Measurements from ENCODE around the gene COX18.

COX18 gene

GRCh38 chr4:73055241-73055897 lies 14.1 kb downstream of the COX18 start:
- FAIRE-seq (peak; percentile 46), DNase-seq (ENCODE audit: extremely low spot score, insufficient read length, low read depth) (no peak)

- FAIRE-seq = no peak
- no peak for DNase-seq (ENCODE audit: extremely low spot score, insufficient read length, low read depth)
Observed at GRCh38 chr4:73053974-73054480, 15.5 kb downstream of the COX18 start.

GRCh38 chr4:73053076-73053475 lies 16.4 kb downstream of the COX18 start:
- FAIRE-seq (no peak), DNase-seq (ENCODE audit: extremely low spot score, insufficient read length, low read depth) (no peak)

GRCh38 chr4:73051625-73052024 lies 17.9 kb downstream of the COX18 start:
- DNase-seq (ENCODE audit: extremely low spot score, insufficient read length, low read depth) = no peak
- no peak for FAIRE-seq

GRCh38 chr4:73045879-73046278 lies 23.6 kb downstream of the COX18 start:
- no peak for DNase-seq (ENCODE audit: extremely low spot score, insufficient read length, low read depth)
- no peak for FAIRE-seq

GRCh38 chr4:73037057-73037456 lies 32.5 kb downstream of the COX18 start:
- DNase-seq (ENCODE audit: extremely low spot score, insufficient read length, low read depth) = no peak
- FAIRE-seq = no peak

- FAIRE-seq (peak; percentile 5), DNase-seq (ENCODE audit: extremely low spot score, insufficient read length, low read depth) (no peak)
Observed at GRCh38 chr4:73036123-73036522, 33.4 kb downstream of the COX18 start.

- DNase-seq (ENCODE audit: extremely low spot score, insufficient read length, low read depth) (no peak), FAIRE-seq (no peak)
Observed at GRCh38 chr4:73034896-73035295, 34.6 kb downstream of the COX18 start.

- DNase-seq (ENCODE audit: extremely low spot score, insufficient read length, low read depth) (no peak), FAIRE-seq (no peak)
Observed at GRCh38 chr4:73028621-73029020, 40.9 kb downstream of the COX18 start.

GRCh38 chr4:73021634-73022033 lies 47.9 kb downstream of the COX18 start:
- no peak for FAIRE-seq
- DNase-seq (ENCODE audit: extremely low spot score, insufficient read length, low read depth) = peak; percentile 9

GRCh38 chr4:73019462-73020047 lies 50.0 kb downstream of the COX18 start:
- peak; percentile 78 for FAIRE-seq
- no peak for DNase-seq (ENCODE audit: extremely low spot score, insufficient read length, low read depth)

GRCh38 chr4:73018595-73018994 lies 50.9 kb downstream of the COX18 start:
- DNase-seq (ENCODE audit: extremely low spot score, insufficient read length, low read depth) (no peak), FAIRE-seq (no peak)

GRCh38 chr4:73013310-73013709 lies 56.2 kb downstream of the COX18 start:
- FAIRE-seq (no peak), DNase-seq (ENCODE audit: extremely low spot score, insufficient read length, low read depth) (no peak)

GRCh38 chr4:73012673-73013072 lies 56.8 kb downstream of the COX18 start:
- DNase-seq (ENCODE audit: extremely low spot score, insufficient read length, low read depth) (no peak), FAIRE-seq (no peak)

- DNase-seq (ENCODE audit: extremely low spot score, insufficient read length, low read depth) = no peak
- FAIRE-seq = no peak
Observed at GRCh38 chr4:73011629-73011985, 57.9 kb downstream of the COX18 start.

- no peak for FAIRE-seq
- no peak for DNase-seq (ENCODE audit: extremely low spot score, insufficient read length, low read depth)
Observed at GRCh38 chr4:73010789-73011628, 58.5 kb downstream of the COX18 start.

GRCh38 chr4:73007526-73008100 lies 61.9 kb downstream of the COX18 start:
- no peak for DNase-seq (ENCODE audit: extremely low spot score, insufficient read length, low read depth)
- FAIRE-seq = no peak

GRCh38 chr4:73006286-73006990 lies 63.1 kb downstream of the COX18 start:
- DNase-seq (ENCODE audit: extremely low spot score, insufficient read length, low read depth) (no peak), FAIRE-seq (peak; percentile 39)

GRCh38 chr4:73005514-73005913 lies 64.0 kb downstream of the COX18 start:
- no peak for FAIRE-seq
- no peak for DNase-seq (ENCODE audit: extremely low spot score, insufficient read length, low read depth)
